ENCODE measurements around the gene MSH5.

DNA sequence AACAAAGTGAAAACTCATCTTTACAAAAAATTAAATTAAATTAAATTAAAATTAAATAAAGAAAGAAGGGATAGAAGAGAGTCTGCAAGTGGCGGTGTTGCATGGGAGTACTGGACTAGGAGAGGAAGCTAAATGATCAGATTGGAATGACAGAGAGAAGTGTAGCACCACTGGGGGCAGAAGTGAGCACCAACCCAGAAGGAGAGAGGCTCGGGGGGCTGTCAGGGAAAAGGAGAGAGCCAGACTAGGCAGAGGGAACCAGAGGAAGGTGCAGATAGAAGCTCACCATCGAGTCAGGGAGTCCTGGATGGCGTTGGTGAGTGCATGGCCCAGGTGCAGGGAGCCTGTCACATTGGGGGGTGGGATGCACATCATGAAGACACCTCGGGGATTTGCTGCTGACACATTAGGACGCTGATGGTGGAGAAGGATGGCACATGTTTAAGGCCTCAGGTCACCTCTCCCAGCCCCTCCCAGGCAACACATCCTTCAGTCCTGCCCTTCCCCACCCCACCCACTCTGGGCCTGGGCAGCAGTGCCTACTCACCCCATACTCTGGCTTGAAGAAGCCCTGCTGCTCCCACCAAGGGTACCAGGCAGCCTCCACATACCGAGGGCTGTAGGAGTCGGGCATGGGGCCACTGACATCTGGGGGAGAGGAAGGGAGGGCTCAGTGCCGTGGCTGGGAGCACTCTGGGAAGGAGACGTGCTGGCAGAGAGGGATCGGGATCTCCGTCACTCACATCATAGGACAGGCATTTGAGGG is 51.7 kb downstream of the MSH5 start:
- TF ChIP-seq, protein P1, sequence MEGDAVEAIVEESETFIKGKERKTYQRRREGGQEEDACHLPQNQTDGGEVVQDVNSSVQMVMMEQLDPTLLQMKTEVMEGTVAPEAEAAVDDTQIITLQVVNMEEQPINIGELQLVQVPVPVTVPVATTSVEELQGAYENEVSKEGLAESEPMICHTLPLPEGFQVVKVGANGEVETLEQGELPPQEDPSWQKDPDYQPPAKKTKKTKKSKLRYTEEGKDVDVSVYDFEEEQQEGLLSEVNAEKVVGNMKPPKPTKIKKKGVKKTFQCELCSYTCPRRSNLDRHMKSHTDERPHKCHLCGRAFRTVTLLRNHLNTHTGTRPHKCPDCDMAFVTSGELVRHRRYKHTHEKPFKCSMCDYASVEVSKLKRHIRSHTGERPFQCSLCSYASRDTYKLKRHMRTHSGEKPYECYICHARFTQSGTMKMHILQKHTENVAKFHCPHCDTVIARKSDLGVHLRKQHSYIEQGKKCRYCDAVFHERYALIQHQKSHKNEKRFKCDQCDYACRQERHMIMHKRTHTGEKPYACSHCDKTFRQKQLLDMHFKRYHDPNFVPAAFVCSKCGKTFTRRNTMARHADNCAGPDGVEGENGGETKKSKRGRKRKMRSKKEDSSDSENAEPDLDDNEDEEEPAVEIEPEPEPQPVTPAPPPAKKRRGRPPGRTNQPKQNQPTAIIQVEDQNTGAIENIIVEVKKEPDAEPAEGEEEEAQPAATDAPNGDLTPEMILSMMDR (IDR thresholded peaks at IDR 0.05; ENCODE audit: insufficient read depth, low read length, poor library complexity, severe bottlenecking) = peak; percentile 85
- TF ChIP-seq EZH2phosphoT487 (conservative IDR thresholded peaks at IDR 0.05; ENCODE audit: low read length) = no peak

Data from SU-DHL-6 (cell line).